Measurements from ENCODE around the gene CHRNB1. TPM values are rescaled to one million over a fixed set of nuclear protein-coding genes. Genes with fewer than 3 reads are reported as not detected.

Gene CHRNB1
- total RNA-seq, 1 experiment from 2014 or later = 12.7 TPM

DNA sequence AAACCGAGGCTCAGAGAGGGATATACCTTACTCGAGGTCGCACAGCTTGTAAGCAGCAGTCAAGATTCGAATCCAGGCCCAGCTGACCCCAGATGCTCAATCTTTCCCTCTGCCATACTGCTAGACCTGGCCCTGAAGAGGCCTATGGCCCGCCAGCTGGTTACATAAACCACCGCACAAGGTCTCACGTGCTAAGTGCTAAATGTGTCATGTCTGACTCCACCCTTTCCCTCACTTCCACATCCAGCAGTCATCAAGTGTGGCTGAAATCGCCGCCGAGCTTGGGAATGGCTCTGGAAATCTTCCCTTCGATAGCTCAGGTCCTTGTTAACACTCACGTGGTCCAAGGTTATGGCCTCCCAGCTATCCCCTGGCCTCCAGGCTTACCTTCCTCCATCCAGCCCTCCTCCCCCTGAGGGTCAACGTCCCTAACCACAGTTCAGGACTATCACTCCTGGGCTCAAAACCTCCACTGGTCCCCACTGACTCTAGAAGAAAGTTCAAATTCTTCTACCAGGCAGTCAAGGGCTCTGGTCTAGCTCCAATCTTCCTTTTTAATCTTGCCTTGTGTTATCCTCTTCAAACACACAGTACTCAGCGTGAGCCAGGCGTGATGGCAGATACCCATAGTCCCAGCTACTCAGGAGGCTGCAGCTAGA, 31.0 kb downstream of the CHRNB1 start:
- no peak overlapping the region for H2BK120ac ChIP-seq (ENCODE audit: low read depth, low read length, poor library complexity, severe bottlenecking)
- peaks cover 8% of the 10 kb centered on the region; the same call in 1 of the 2 replicates for H3K4me1 ChIP-seq (ENCODE audit: insufficient read depth, low read length)
- no peak overlapping the region for H3K9ac ChIP-seq (ENCODE audit: extremely low read depth, insufficient read length, low read length)
- H3K23me2 ChIP-seq (ENCODE audit: insufficient read length, low read depth, low read length, poor library complexity, severe bottlenecking) = peaks cover 4% of the 10 kb centered on the region
- no peak overlapping the region for H4K8ac ChIP-seq (replicated peaks; ENCODE audit: insufficient read length, low read depth, low read length)
- no peak overlapping the region for H4K91ac ChIP-seq (ENCODE audit: insufficient read length, low read depth, low read length)
- H3K56ac ChIP-seq (ENCODE audit: insufficient read length, low read depth, low read length) = no peak overlapping the region
- H3K23ac ChIP-seq (ENCODE audit: insufficient read length, low read depth, low read length) = no peak overlapping the region
- no peaks in the 10 kb centered on the region for H3K9me3 ChIP-seq (ENCODE audit: control insufficient read depth, low read depth, low read length)
- no peak overlapping the region for H3K27ac Mint-ChIP-seq
- H3K4me1 Mint-ChIP-seq = peaks cover 30 to 32% of the 10 kb centered on the region in 2 experiments
- no peak overlapping the region for H3K14ac ChIP-seq (ENCODE audit: insufficient read depth, low read length)
- peaks cover 6% of the 10 kb centered on the region for H4K20me1 ChIP-seq (ENCODE audit: control insufficient read depth, insufficient read depth, insufficient read length)
- no peak overlapping the region for H2AK5ac ChIP-seq (ENCODE audit: insufficient read length, low read length)
- H3K4me3 Mint-ChIP-seq = no peak overlapping the region
- peaks cover 0 to 4% (median 0%) of the 10 kb centered on the region in 3 experiments; a peak in 1 of 7 replicates for H3K36me3 Mint-ChIP-seq (ENCODE audit: insufficient read depth in 1 of 3, low read depth in 3 of 3)
- no peak overlapping the region for H4K5ac ChIP-seq (ENCODE audit: insufficient read length, low read depth, low read length)
- H3K18ac ChIP-seq (ENCODE audit: insufficient read length, low read depth, low read length) = no peak overlapping the region
- H3K4me2 ChIP-seq (ENCODE audit: insufficient read depth, insufficient read length, low read length) = no peak overlapping the region
- DNase-seq = no peak
- H2BK5ac ChIP-seq (ENCODE audit: insufficient read length, low read length) = no peak overlapping the region
- no peaks in the 10 kb centered on the region; a peak in 1 of 5 replicates for H3K9me3 Mint-ChIP-seq
- H2BK15ac ChIP-seq (ENCODE audit: low read depth, low read length) = no peak overlapping the region
- peaks cover 5% of the 10 kb centered on the region; the same call in 1 of the 2 replicates for H3K79me2 ChIP-seq (ENCODE audit: insufficient read depth, low read length)
- H3K27me3 Mint-ChIP-seq (ENCODE audit: low read depth) = no peaks in the 10 kb centered on the region; the same call in 1 of the 2 replicates
- peaks cover 3% of the 10 kb centered on the region for H3K79me1 ChIP-seq (ENCODE audit: insufficient read depth, low read depth, low read length, poor library complexity, severe bottlenecking)
- no CpG with 5 or more reads among the region's 15 CpGs for WGBS (ENCODE audit: extremely low coverage, insufficient read length, low lambda C conversion rate)
- no peak overlapping the region for H3K27ac ChIP-seq (ENCODE audit: insufficient read length, low read depth, low read length)
- H2BK20ac ChIP-seq (ENCODE audit: low read depth, low read length, poor library complexity, severe bottlenecking) = no peak overlapping the region
- H2AFZ ChIP-seq (ENCODE audit: low read length) = no peak overlapping the region
- TF ChIP-seq CTCF (conservative IDR thresholded peaks at IDR 0.05) = no peak
- H3T11ph ChIP-seq (ENCODE audit: low read length) = no peak overlapping the region
- no peaks in the 10 kb centered on the region for H3K27me3 ChIP-seq (ENCODE audit: insufficient read depth, low read length)
- H2BK12ac ChIP-seq (ENCODE audit: insufficient read length, low read depth, low read length) = no peak overlapping the region
- no peak overlapping the region for H3K4ac ChIP-seq (ENCODE audit: low read depth, low read length)
